ENCODE measurements around the gene GLIS2. TPM values are rescaled to one million over a fixed set of nuclear protein-coding genes. Genes with fewer than 3 reads are reported as not detected.

GLIS2 gene
- total and polyA plus RNA-seq, 4 experiments from 2014 or later, result 0.08 TPM; not detected in 3

DNA sequence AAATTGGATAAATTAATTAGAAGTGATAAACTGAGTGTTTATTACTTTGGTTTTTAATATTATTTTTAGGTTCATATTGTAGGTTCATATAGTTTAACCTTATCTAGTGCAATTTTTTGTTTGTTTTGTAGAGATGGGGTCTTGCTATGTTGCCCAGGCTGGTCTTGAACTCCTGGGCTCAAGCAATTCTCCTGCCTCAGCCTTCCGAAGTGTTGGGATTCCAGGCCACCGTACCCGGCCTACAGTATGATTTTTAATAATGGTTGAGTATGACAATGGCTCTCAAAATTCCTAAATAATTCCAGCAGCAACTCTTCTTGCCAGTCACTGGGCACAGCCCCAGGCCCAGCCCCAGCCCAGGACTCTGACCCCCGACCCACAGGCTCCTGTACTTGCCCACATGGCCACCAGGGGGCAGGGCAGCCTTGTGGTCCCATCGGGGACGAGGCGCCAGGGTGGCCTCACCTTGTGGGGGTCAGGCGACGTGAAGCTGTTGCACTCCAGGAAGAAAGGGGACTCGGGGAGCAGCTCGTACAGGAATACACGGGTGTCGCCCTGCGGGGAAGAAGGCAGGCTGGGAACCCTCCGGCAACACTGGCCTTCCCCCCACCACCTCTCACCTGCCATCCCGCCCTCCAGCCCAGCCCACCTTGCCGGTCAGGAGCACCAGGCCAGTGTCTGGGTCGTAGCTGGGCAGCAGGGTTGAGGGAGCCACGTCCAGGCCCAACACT, 43.1 kb downstream of the GLIS2 start:
- intact Hi-C loops (cut with micrococcal nuclease), result loop anchor here (1.0 kb wide), 3 partner anchors 43 to 226 kb away; no protein-coding TSS in a partner anchor

DNA sequence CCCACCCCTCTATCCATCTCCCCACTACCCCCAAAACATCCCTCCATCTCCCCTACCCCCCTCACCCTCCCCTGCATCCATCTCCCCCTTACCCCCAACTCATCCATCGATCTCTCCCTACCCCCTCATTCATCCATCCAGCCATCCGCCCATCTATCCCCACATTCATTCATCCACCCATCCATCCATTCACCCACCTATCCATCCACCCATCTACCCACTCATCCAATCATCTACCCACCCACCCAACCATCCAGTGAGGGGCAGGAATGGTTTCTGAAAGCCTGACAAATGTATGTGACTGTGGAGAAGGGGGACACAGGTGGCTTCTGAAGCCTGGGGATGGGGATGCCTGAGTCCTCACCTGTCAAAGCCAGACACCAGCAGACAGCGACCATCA, 44.0 kb downstream of the GLIS2 start:
- intact Hi-C loops (cut with micrococcal nuclease), result loop anchor here (1.0 kb wide), 3 partner anchors 42 to 225 kb away; no protein-coding TSS in a partner anchor
- CTCF ChIA-PET (ENCODE audit: partially characterized antibody), result interaction anchor here (0.8 to 3.4 kb wide), 16 partner anchors 9 to 197 kb away, joined by 3 to 20 read pairs (median 4); partner anchors contain the start of genes C16orf96 and VASN
- Histone ChIP-seq H3K4me1 (ENCODE audit: insufficient read depth, low read length) (no peaks in the 10 kb centered on the region), H3K27ac (ENCODE audit: low read depth, low read length) (no peak overlapping the region), H3K9me3 (ENCODE audit: control insufficient read depth in 1 of 2, low read length in 2 of 2) (no peaks in the 10 kb centered on the region), H3K27me3 (ENCODE audit: insufficient read depth, low read length) (no peaks in the 10 kb centered on the region), H3K36me3 (ENCODE audit: insufficient read depth, low read length) (peaks cover 57% of the 10 kb centered on the region), H3K4me3 (ENCODE audit: low read length in 2 of 2) (no peak overlapping the region)
- POLR2A ChIA-PET (ENCODE audit: partially characterized antibody), result interaction anchor here (1.5 kb wide), 1 partner anchor 13 kb away, joined by 4 read pairs; no protein-coding TSS in a partner anchor
- peaks cover 8 to 61% of the 10 kb centered on the region in 2 donors for H3K36me3 Mint-ChIP-seq
- no peaks in the 10 kb centered on the region for H3K27me3 Mint-ChIP-seq
- H3K4me3 Mint-ChIP-seq, result no peak overlapping the region
- no peaks in the 10 kb centered on the region for H3K9me3 Mint-ChIP-seq
- peak overlapping the region in 2 of 7 donors; percentile 6 to 68 for H3K27ac Mint-ChIP-seq
- no peak for DNase-seq
- peaks cover 0 to 3% (median 0%) of the 10 kb centered on the region in 4 donors for H3K4me1 Mint-ChIP-seq

More for the DNA sequence above, 43.1 kb downstream of the GLIS2 start:
- Histone ChIP-seq H3K27me3 (ENCODE audit: insufficient read depth, low read length) (no peaks in the 10 kb centered on the region), H3K9me3 (ENCODE audit: control insufficient read depth in 1 of 2, low read length in 2 of 2) (no peaks in the 10 kb centered on the region), H3K36me3 (ENCODE audit: insufficient read depth, low read length) (peaks cover 57% of the 10 kb centered on the region), H3K4me1 (ENCODE audit: insufficient read depth, low read length) (no peaks in the 10 kb centered on the region), H3K4me3 (ENCODE audit: low read length in 2 of 2) (no peak overlapping the region), H3K27ac (ENCODE audit: low read depth, low read length) (no peak overlapping the region)
- ChIA-PET CTCF (ENCODE audit: partially characterized antibody) (interaction anchor here (0.7 to 3.4 kb wide), 24 partner anchors 9 to 198 kb away, joined by 3 to 20 read pairs (median 3); partner anchors contain the start of genes C16orf96 and VASN), POLR2A (ENCODE audit: partially characterized antibody) (interaction anchor here (1.5 kb wide), 1 partner anchor 14 kb away, joined by 4 read pairs; no protein-coding TSS in a partner anchor)
- no peaks in the 10 kb centered on the region for H3K27me3 Mint-ChIP-seq
- H3K4me1 Mint-ChIP-seq, result peaks cover 0 to 3% (median under 1%) of the 10 kb centered on the region in 4 donors
- peaks cover 11 to 65% of the 10 kb centered on the region in 2 donors for H3K36me3 Mint-ChIP-seq
- H3K27ac Mint-ChIP-seq, result peak overlapping the region; percentile 68 to 92 (median 81)
- DNase-seq, result peak in 4 of 5 donors; percentile 49 to 60 (median 58)
- H3K4me3 Mint-ChIP-seq, result no peak overlapping the region
- H3K9me3 Mint-ChIP-seq, result no peaks in the 10 kb centered on the region

DNA sequence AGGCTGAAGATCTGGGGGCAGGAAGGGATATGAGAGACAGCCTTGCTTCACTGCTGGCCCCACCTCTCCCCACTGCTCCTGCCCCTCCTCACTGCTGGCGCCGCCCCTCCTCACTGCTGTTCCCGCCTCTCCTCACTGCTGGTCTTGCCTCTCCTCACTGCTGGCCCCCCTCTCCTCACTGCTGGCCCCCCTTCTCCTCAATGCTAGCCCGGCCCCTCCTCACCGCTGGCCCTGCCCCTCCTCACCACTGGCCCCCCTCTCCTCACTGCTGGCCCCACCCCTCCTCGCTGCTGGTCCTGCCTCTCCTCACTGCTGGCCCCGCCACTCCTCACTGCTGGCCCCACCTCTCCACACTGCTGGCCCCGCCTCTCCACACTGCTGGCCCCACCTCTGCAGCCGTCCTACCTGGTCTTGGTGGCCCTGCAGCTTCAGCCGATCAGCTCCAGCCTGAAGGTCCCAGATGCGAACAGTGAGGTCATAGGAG, 44.7 kb downstream of the GLIS2 start:
- Mint-ChIP-seq H3K36me3 (peaks cover 8 to 64% of the 10 kb centered on the region in 2 donors), H3K4me1 (peaks cover 0 to 3% (median 0%) of the 10 kb centered on the region in 4 donors)
- intact Hi-C loops (cut with micrococcal nuclease), result no loop called here

DNA sequence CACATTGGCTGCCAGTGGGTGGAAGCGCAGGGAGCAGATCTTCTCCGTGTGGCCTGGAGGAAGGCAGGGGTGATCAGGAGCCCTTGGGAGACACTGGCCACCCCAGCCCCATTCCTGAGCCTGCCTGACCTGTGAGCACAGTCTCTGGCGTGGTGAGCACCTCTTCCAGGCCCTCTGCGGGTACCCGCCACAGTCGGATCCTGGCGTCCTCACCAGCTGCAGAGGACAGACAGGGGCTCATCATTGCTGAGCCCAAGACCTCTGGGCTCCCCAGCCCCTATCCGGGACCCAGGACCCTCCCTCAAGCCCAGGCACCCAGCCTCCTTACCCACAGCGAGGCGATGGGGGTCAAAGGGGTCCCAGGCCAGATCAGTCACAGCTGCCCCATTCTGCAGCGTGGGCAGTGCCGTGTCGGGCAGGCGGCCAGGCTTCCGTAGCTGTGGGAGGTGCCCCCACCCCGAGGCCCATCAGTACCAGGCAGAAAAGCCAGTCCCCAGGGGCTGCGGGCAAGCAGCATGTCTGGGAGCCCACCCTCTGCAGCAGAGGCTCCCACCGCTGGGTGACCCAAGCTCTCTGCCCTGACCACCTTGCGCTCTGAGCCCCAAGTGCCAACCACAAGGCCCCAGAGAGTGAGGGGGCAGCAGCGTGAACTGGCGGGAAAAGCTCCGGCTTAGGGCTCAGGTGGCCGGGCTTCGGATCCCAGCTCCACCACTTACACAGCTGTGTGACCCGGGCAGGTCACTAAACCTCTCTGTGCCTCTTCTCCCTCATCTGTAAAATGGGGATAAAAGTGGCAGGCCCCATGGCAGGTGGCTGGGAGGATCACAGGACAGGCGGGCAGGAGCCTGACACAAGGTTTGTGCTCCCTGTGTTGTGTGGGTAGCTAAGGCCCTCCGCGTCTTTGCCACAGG, 45.4 kb downstream of the GLIS2 start:
- no peak for DNase-seq
- Histone ChIP-seq H3K36me3 (ENCODE audit: insufficient read depth, low read length) (peaks cover 63% of the 10 kb centered on the region), H3K27me3 (ENCODE audit: insufficient read depth, low read length) (no peaks in the 10 kb centered on the region), H3K4me3 (ENCODE audit: low read length in 2 of 2) (no peak overlapping the region), H3K9me3 (ENCODE audit: control insufficient read depth in 1 of 2, low read length in 2 of 2) (no peaks in the 10 kb centered on the region), H3K4me1 (ENCODE audit: insufficient read depth, low read length) (no peaks in the 10 kb centered on the region), H3K27ac (ENCODE audit: low read depth, low read length) (no peak overlapping the region)
- intact Hi-C loops (cut with micrococcal nuclease), result no loop called here
- CTCF ChIA-PET (ENCODE audit: partially characterized antibody), result interaction anchor here (0.9 to 3.4 kb wide), 3 partner anchors 41 to 211 kb away, joined by 3 to 20 read pairs (median 4); no protein-coding TSS in a partner anchor
- POLR2A ChIA-PET (ENCODE audit: partially characterized antibody), result interaction anchor here (1.0 to 1.6 kb wide), 3 partner anchors 10 to 99 kb away, joined by 3 to 4 read pairs (median 3); partner anchors contain the start of genes PAM16 and VASN
- Mint-ChIP-seq H3K27me3 (no peaks in the 10 kb centered on the region), H3K4me1 (peaks cover 0 to 3% (median 0%) of the 10 kb centered on the region in 4 donors), H3K9me3 (no peaks in the 10 kb centered on the region), H3K36me3 (peaks cover 8 to 68% of the 10 kb centered on the region in 2 donors), H3K27ac (peak overlapping the region in 3 of 7 donors; percentile 19 to 73 (median 36)), H3K4me3 (no peak overlapping the region)

More for the DNA sequence above, 44.7 kb downstream of the GLIS2 start:
- H3K27me3 ChIP-seq (ENCODE audit: insufficient read depth, low read length), result no peaks in the 10 kb centered on the region
- H3K9me3 ChIP-seq (ENCODE audit: control insufficient read depth in 1 of 2, low read length in 2 of 2), result no peaks in the 10 kb centered on the region
- H3K9me3 Mint-ChIP-seq, result no peaks in the 10 kb centered on the region
- H3K27me3 Mint-ChIP-seq, result no peaks in the 10 kb centered on the region
- H3K4me1 ChIP-seq (ENCODE audit: insufficient read depth, low read length), result no peaks in the 10 kb centered on the region
- H3K36me3 ChIP-seq (ENCODE audit: insufficient read depth, low read length), result peaks cover 62% of the 10 kb centered on the region
- ChIA-PET CTCF (ENCODE audit: partially characterized antibody) (interaction anchor here (0.9 to 3.4 kb wide), 4 partner anchors 42 to 212 kb away, joined by 3 to 20 read pairs (median 4); partner anchors contain the start of gene C16orf96), POLR2A (ENCODE audit: partially characterized antibody) (interaction anchor here (1.6 kb wide), 1 partner anchor 11 kb away, joined by 3 read pairs; the partner anchor contains the start of gene VASN)
- peak in 1 of 5 donors; percentile 62 for DNase-seq
- H3K4me3 Mint-ChIP-seq, result no peak overlapping the region
- no peak overlapping the region for H3K4me3 ChIP-seq (ENCODE audit: low read length in 2 of 2)
- H3K27ac ChIP-seq (ENCODE audit: low read depth, low read length), result no peak overlapping the region
- H3K27ac Mint-ChIP-seq, result peak overlapping the region in 3 of 7 donors; percentile 6 to 68 (median 36)

DNA sequence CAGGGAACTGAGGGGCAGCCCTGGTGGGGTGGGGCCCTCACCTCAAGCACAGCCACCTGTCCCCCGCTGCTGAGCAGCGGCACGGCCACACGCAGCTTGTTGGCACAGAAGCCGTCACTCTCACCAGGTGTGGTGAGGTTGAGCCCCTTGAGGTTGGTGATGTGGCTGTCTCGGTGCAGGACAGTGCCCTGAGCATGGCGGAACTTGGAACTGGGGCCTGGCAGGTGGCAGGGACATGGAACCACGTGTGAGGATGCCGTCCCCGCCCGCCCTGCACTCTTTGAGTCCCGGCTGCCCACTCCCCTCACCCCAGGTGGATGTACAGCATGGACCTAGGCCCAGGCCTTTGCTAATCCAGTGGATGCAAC, 46.1 kb downstream of the GLIS2 start:
- peaks cover 0 to 4% (median 0%) of the 10 kb centered on the region in 4 donors for H3K4me1 Mint-ChIP-seq
- CTCF ChIA-PET (ENCODE audit: partially characterized antibody), result interaction anchor here (1.3 kb wide), 1 partner anchor 48 kb away, joined by 4 read pairs; no protein-coding TSS in a partner anchor

DNA sequence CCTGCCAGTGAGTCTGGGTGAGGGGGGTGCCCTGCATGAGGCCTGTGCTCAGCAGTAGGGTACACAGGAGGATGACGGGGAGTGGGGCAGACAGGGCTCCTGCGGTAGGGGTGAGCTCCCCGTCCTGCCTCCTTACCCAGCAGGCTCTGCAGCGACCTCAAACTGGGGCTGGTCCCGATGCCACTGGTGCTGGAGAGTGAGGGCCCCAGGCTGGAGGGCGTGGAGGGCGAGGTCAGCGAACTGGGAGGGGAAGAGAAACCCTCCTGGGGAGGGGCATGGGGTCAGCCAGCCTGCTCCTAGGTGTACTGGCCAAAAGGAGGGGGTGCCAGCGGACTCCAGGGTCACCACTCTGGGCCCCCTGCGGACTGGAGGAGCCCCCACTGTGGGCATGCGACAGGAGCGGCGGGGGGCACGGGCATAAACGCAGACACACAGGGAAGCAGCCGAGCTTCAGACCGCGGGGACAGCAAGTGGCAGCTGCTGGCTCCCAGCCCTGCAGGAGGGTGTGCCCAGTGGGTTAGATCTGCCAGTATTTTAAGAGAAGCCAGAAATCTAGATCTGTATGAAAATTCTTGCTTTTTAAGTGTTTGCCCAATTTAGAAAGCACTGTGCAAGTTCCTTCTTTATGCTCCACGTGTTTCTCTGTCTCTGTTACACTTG, 46.7 kb downstream of the GLIS2 start:
- Mint-ChIP-seq H3K27me3 (no peaks in the 10 kb centered on the region), H3K9me3 (no peaks in the 10 kb centered on the region), H3K36me3 (peaks cover 16 to 66% of the 10 kb centered on the region in 2 donors), H3K4me3 (no peak overlapping the region), H3K4me1 (peaks cover 0 to 6% (median 3%) of the 10 kb centered on the region in 4 donors), H3K27ac (peak overlapping the region in 1 of 7 donors; percentile 73)
- POLR2A ChIA-PET (ENCODE audit: partially characterized antibody), result interaction anchor here (1.2 to 1.6 kb wide), 2 partner anchors 9 to 12 kb away, joined by 3 to 4 read pairs; partner anchors contain the start of genes PAM16 and VASN
- Histone ChIP-seq H3K27me3 (ENCODE audit: insufficient read depth, low read length) (no peaks in the 10 kb centered on the region), H3K36me3 (ENCODE audit: insufficient read depth, low read length) (peaks cover 61% of the 10 kb centered on the region), H3K4me1 (ENCODE audit: insufficient read depth, low read length) (no peaks in the 10 kb centered on the region), H3K9me3 (ENCODE audit: control insufficient read depth in 1 of 2, low read length in 2 of 2) (no peaks in the 10 kb centered on the region), H3K27ac (ENCODE audit: low read depth, low read length) (no peak overlapping the region), H3K4me3 (ENCODE audit: low read length in 2 of 2) (no peak overlapping the region)
- intact Hi-C loops (cut with micrococcal nuclease), result no loop called here
- CTCF ChIA-PET (ENCODE audit: partially characterized antibody), result no interaction called here
- no peak for DNase-seq

More for the DNA sequence above, 46.1 kb downstream of the GLIS2 start:
- POLR2A ChIA-PET (ENCODE audit: partially characterized antibody), result interaction anchor here (1.0 to 1.6 kb wide), 3 partner anchors 9 to 99 kb away, joined by 3 to 4 read pairs (median 3); partner anchors contain the start of genes PAM16 and VASN
- Mint-ChIP-seq H3K27me3 (no peaks in the 10 kb centered on the region), H3K36me3 (peaks cover 11 to 66% of the 10 kb centered on the region in 2 donors), H3K27ac (peak overlapping the region in 2 of 7 donors; percentile 19 to 73), H3K4me3 (no peak overlapping the region), H3K9me3 (no peaks in the 10 kb centered on the region)
- intact Hi-C loops (cut with micrococcal nuclease), result no loop called here
- Histone ChIP-seq H3K9me3 (ENCODE audit: control insufficient read depth in 1 of 2, low read length in 2 of 2) (no peaks in the 10 kb centered on the region), H3K4me3 (ENCODE audit: low read length in 2 of 2) (no peak overlapping the region), H3K27ac (ENCODE audit: low read depth, low read length) (no peak overlapping the region), H3K27me3 (ENCODE audit: insufficient read depth, low read length) (no peaks in the 10 kb centered on the region), H3K4me1 (ENCODE audit: insufficient read depth, low read length) (no peaks in the 10 kb centered on the region), H3K36me3 (ENCODE audit: insufficient read depth, low read length) (peaks cover 60% of the 10 kb centered on the region)
- no peak for DNase-seq
